Effector memory CD8-positive, alpha-beta T cell (primary cell): Measurements from ENCODE around the gene VPS41.
A peak's percentile ranks its signal among the peaks of the same experiment; 100 is the strongest.

Experiments used
- ATAC-seq: fragments of 150-1000 bp; cut with Tn5 transposase; replicated peaks from 2 replicates; pipeline ENCODE4 v1.10.0; 2021; ENCODE audit warnings: mild to moderate bottlenecking, moderate library complexity
- DNase-seq, 3 experiments: peaks; one replicate each; pipeline ENCODE4 v3.0.0; 2021
- H3K27ac Mint-ChIP-seq, 2 donors: one replicate each; pipeline ENCODE4 v1.8.0; 2022; ENCODE audit warnings: mild to moderate bottlenecking in 2 of 2, mixed read lengths in 2 of 2, moderate library complexity in 2 of 2
- H3K27me3 Mint-ChIP-seq, 2 donors: one replicate each; pipeline ENCODE4 v1.8.0; 2022; ENCODE audit warnings: mixed read lengths in 2 of 2
- H3K36me3 Mint-ChIP-seq: one replicate; pipeline ENCODE4 v1.8.0; 2022; ENCODE audit warnings: mild to moderate bottlenecking, moderate library complexity, mixed read lengths; ENCODE audit not compliant: insufficient read depth
- H3K4me1 Mint-ChIP-seq, 2 donors: one replicate each; pipeline ENCODE4 v1.8.0; 2022; ENCODE audit warnings: low read depth in 2 of 2, mixed read lengths in 2 of 2
- H3K4me3 Mint-ChIP-seq, 2 donors: one replicate each; pipeline ENCODE4 v1.8.0; 2022; ENCODE audit warnings: mild to moderate bottlenecking in 2 of 2, mixed read lengths in 2 of 2, moderate library complexity in 2 of 2
- H3K9me3 Mint-ChIP-seq, 2 donors: one replicate each; pipeline ENCODE4 v1.8.0; 2022; ENCODE audit warnings: mixed read lengths in 2 of 2

Gene VPS41

GRCh38 chr7:38932509-38933168 is 23.6 kb upstream of the VPS41 start:
- no peak overlapping the region for H3K4me3 Mint-ChIP-seq
- H3K9me3 Mint-ChIP-seq: no peaks in the 10 kb centered on the region
- DNase-seq (peak; percentile 14 to 26 (median 19)), ATAC-seq (no peak)
- H3K27me3 Mint-ChIP-seq: peaks cover 17 to 26% of the 10 kb centered on the region in 2 donors
- H3K36me3 Mint-ChIP-seq: no peaks in the 10 kb centered on the region
- no peak overlapping the region for H3K27ac Mint-ChIP-seq
- no peaks in the 10 kb centered on the region for H3K4me1 Mint-ChIP-seq

- H3K27me3 Mint-ChIP-seq: peaks cover 0 to 7% of the 10 kb centered on the region in 2 donors
- H3K4me3 Mint-ChIP-seq: no peak overlapping the region
- DNase-seq: no peak
- H3K36me3 Mint-ChIP-seq: no peaks in the 10 kb centered on the region
- no peaks in the 10 kb centered on the region for H3K4me1 Mint-ChIP-seq
- no peak for ATAC-seq
- H3K27ac Mint-ChIP-seq: no peak overlapping the region
- H3K9me3 Mint-ChIP-seq: no peaks in the 10 kb centered on the region
These were observed 20.6 kb upstream of the VPS41 start for GRCh38 chr7:38929460-38930171.

- no peaks in the 10 kb centered on the region for H3K4me1 Mint-ChIP-seq
- H3K27ac Mint-ChIP-seq: no peak overlapping the region
- H3K27me3 Mint-ChIP-seq: peaks cover 0 to 7% of the 10 kb centered on the region in 2 donors
- H3K4me3 Mint-ChIP-seq: no peak overlapping the region
- no peaks in the 10 kb centered on the region for H3K36me3 Mint-ChIP-seq
- no peaks in the 10 kb centered on the region for H3K9me3 Mint-ChIP-seq
- DNase-seq (no peak), ATAC-seq (no peak)
These were observed 19.5 kb upstream of the VPS41 start for GRCh38 chr7:38928506-38928905.

- H3K9me3 Mint-ChIP-seq: no peaks in the 10 kb centered on the region
- H3K27me3 Mint-ChIP-seq: peaks cover 0 to 7% of the 10 kb centered on the region in 2 donors
- DNase-seq (no peak), ATAC-seq (no peak)
- H3K36me3 Mint-ChIP-seq: no peaks in the 10 kb centered on the region
- no peak overlapping the region for H3K27ac Mint-ChIP-seq
- no peaks in the 10 kb centered on the region for H3K4me1 Mint-ChIP-seq
- no peak overlapping the region for H3K4me3 Mint-ChIP-seq
These were observed 18.8 kb upstream of the VPS41 start for GRCh38 chr7:38927751-38928150.

- DNase-seq (no peak), ATAC-seq (no peak)
- H3K4me1 Mint-ChIP-seq: no peaks in the 10 kb centered on the region
- H3K27me3 Mint-ChIP-seq: peaks cover 23 to 30% of the 10 kb centered on the region in 2 donors
- no peaks in the 10 kb centered on the region for H3K9me3 Mint-ChIP-seq
- H3K27ac Mint-ChIP-seq: no peak overlapping the region
- H3K36me3 Mint-ChIP-seq: no peaks in the 10 kb centered on the region
- no peak overlapping the region for H3K4me3 Mint-ChIP-seq
These were observed 11.7 kb upstream of the VPS41 start for GRCh38 chr7:38920731-38921130.

- H3K36me3 Mint-ChIP-seq: no peaks in the 10 kb centered on the region
- peaks cover 17 to 19% of the 10 kb centered on the region in 2 donors for H3K27me3 Mint-ChIP-seq
- no peak overlapping the region for H3K4me3 Mint-ChIP-seq
- no peaks in the 10 kb centered on the region for H3K4me1 Mint-ChIP-seq
- no peak overlapping the region for H3K27ac Mint-ChIP-seq
- DNase-seq (no peak), ATAC-seq (no peak)
- H3K9me3 Mint-ChIP-seq: no peaks in the 10 kb centered on the region
These were observed 7.4 kb upstream of the VPS41 start for GRCh38 chr7:38916396-38916795.

- no peaks in the 10 kb centered on the region for H3K9me3 Mint-ChIP-seq
- peaks cover 21 to 25% of the 10 kb centered on the region in 2 donors for H3K4me1 Mint-ChIP-seq
- H3K4me3 Mint-ChIP-seq: peak overlapping the region; percentile 91 to 98
- peaks cover 0 to 5% of the 10 kb centered on the region in 2 donors for H3K27me3 Mint-ChIP-seq
- DNase-seq (no peak), ATAC-seq (no peak)
- peak overlapping the region in 1 of 2 donors; percentile 96 for H3K27ac Mint-ChIP-seq
- peaks cover 5% of the 10 kb centered on the region for H3K36me3 Mint-ChIP-seq
These were observed 879 bp upstream of the VPS41 start for GRCh38 chr7:38909870-38910269.

GRCh38 chr7:38907766-38908165 is 1.2 kb downstream of the VPS41 start:
- H3K4me1 Mint-ChIP-seq: peaks cover 30 to 31% of the 10 kb centered on the region in 2 donors
- H3K4me3 Mint-ChIP-seq: peak overlapping the region; percentile 91 to 98
- no peaks in the 10 kb centered on the region for H3K9me3 Mint-ChIP-seq

GRCh38 chr7:38907066-38907465 is 1.9 kb downstream of the VPS41 start:
- no peaks in the 10 kb centered on the region for H3K9me3 Mint-ChIP-seq
- ATAC-seq (no peak), DNase-seq (no peak)
- peaks cover 37% of the 10 kb centered on the region in 2 donors for H3K4me1 Mint-ChIP-seq
- no peak overlapping the region for H3K4me3 Mint-ChIP-seq
- no peaks in the 10 kb centered on the region for H3K27me3 Mint-ChIP-seq
- peak overlapping the region in 1 of 2 donors; percentile 4 for H3K27ac Mint-ChIP-seq
- peaks cover 7% of the 10 kb centered on the region for H3K36me3 Mint-ChIP-seq

More at GRCh38 chr7:38907766-38908165, 1.2 kb downstream of the VPS41 start:
- H3K27ac Mint-ChIP-seq: peak overlapping the region in 1 of 2 donors; percentile 96
- H3K27me3 Mint-ChIP-seq: no peaks in the 10 kb centered on the region
- peaks cover 5% of the 10 kb centered on the region for H3K36me3 Mint-ChIP-seq
- no peak for DNase-seq
- ATAC-seq: no peak

GRCh38 chr7:38905056-38905759 is 3.8 kb downstream of the VPS41 start:
- Mint-ChIP-seq H3K9me3 (no peaks in the 10 kb centered on the region), H3K27me3 (no peaks in the 10 kb centered on the region), H3K4me1 (peaks cover 46 to 48% of the 10 kb centered on the region in 2 donors), H3K27ac (no peak overlapping the region), H3K36me3 (peaks cover 7% of the 10 kb centered on the region), H3K4me3 (no peak overlapping the region)
- no peak for DNase-seq
- no peak for ATAC-seq

GRCh38 chr7:38903057-38903456 is 5.9 kb downstream of the VPS41 start:
- no peaks in the 10 kb centered on the region for H3K27me3 Mint-ChIP-seq
- ATAC-seq: no peak
- H3K9me3 Mint-ChIP-seq: no peaks in the 10 kb centered on the region
- peaks cover 43 to 53% of the 10 kb centered on the region in 2 donors for H3K4me1 Mint-ChIP-seq
- H3K36me3 Mint-ChIP-seq: peaks cover 2% of the 10 kb centered on the region
- DNase-seq: no peak
- H3K4me3 Mint-ChIP-seq: no peak overlapping the region
- peak overlapping the region in 1 of 2 donors; percentile 62 for H3K27ac Mint-ChIP-seq

GRCh38 chr7:38902449-38902848 is 6.5 kb downstream of the VPS41 start:
- Mint-ChIP-seq H3K27me3 (no peaks in the 10 kb centered on the region), H3K4me1 (peaks cover 40 to 55% of the 10 kb centered on the region in 2 donors)

GRCh38 chr7:38893061-38893460 is 15.9 kb downstream of the VPS41 start:
- Mint-ChIP-seq H3K27ac (peak overlapping the region in 1 of 2 donors; percentile 0), H3K27me3 (no peaks in the 10 kb centered on the region), H3K4me1 (peaks cover 12 to 25% of the 10 kb centered on the region in 2 donors), H3K36me3 (peaks cover 24% of the 10 kb centered on the region), H3K4me3 (no peak overlapping the region), H3K9me3 (no peaks in the 10 kb centered on the region)
- DNase-seq (no peak), ATAC-seq (no peak)

More at GRCh38 chr7:38902449-38902848, 6.5 kb downstream of the VPS41 start:
- H3K4me3 Mint-ChIP-seq: no peak overlapping the region
- ATAC-seq (no peak), DNase-seq (no peak)
- peaks cover 9% of the 10 kb centered on the region for H3K36me3 Mint-ChIP-seq
- peak overlapping the region in 1 of 2 donors; percentile 62 for H3K27ac Mint-ChIP-seq
- no peaks in the 10 kb centered on the region for H3K9me3 Mint-ChIP-seq
